ENCODE data around the gene PPP1R1B. TPM values are rescaled to one million over a fixed set of nuclear protein-coding genes. Genes with fewer than 3 reads are reported as not detected.

PPP1R1B gene
- total and polyA plus RNA-seq, 9 of the 15 experiments (the other 6 are each of a cell fraction or from before 2014, with no cell fraction given) = 0.07 to 0.18 (median 0.10) TPM; not detected in 4

GRCh38 chr17:39581759-39582085 is 45.0 kb upstream of the PPP1R1B start:
- in situ Hi-C loops (cut with MboI) = no loop called here
- Histone ChIP-seq H3K9me3 (replicated peaks; ENCODE audit: control insufficient read depth, insufficient read depth, low read depth, low read length) (no peaks in the 10 kb centered on the region), H2AFZ (ENCODE audit: low read depth, low read length) (no peak overlapping the region), H3K36me3 (ENCODE audit: control insufficient read depth, insufficient read depth, low read length) (no peaks in the 10 kb centered on the region), H3K4me1 (replicated peaks in 1 of 2; ENCODE audit: control insufficient read depth in 2 of 2, insufficient read depth in 2 of 2, low read length in 2 of 2) (no peaks in the 10 kb centered on the region), H3K27ac (ENCODE audit: extremely low read depth, low read depth, low read length) (no peak overlapping the region), H3K79me2 (ENCODE audit: control insufficient read depth, insufficient read depth, low read length) (no peaks in the 10 kb centered on the region), H3K27me3 (ENCODE audit: control insufficient read depth in 2 of 2, insufficient read depth in 2 of 2, low read length in 2 of 2) (peaks cover 22 to 42% of the 10 kb centered on the region in 2 experiments), H4K20me1 (replicated peaks; ENCODE audit: control insufficient read depth, insufficient read depth, low read length) (0 out of 2 replicates have a peak, but pooled peaks cover 7% of the 10 kb centered on the region), H3K9me1 (ENCODE audit: control insufficient read depth, insufficient read depth, low read length) (no peaks in the 10 kb centered on the region), H3K4me2 (ENCODE audit: insufficient read depth, low read length) (no peak overlapping the region), H3K9ac (ENCODE audit: insufficient read depth in 1 of 2, low read depth in 2 of 2, low read length in 2 of 2) (no peak overlapping the region), H3K4me3 (no peak overlapping the region)
- no TSS peak for BruUV-seq (replicated peaks)
- WGBS (ENCODE audit: insufficient coverage, low coverage, missing lambda C conversion rate) = 0% methylated on average over 4 of the region's 4 CpGs
- FAIRE-seq (no peak), ATAC-seq (no peak), DNase-seq (ENCODE audit: extremely low read depth in 1 of 4, low spot score in 3 of 4) (no peak)
- CTCF ChIA-PET (ENCODE audit: low intra/inter-chr PET ratio) = no interaction called here
- intact Hi-C loops (cut with micrococcal nuclease) = no loop called here
- TF ChIP-seq KLF13 (tag; IDR thresholded peaks at IDR 0.05; ENCODE audit: borderline replicate concordance, low read depth) = no peak
- no peak for TF ChIP-seq IRF2 (CRISPR knock-in tag; IDR thresholded peaks at IDR 0.05)
- TF ChIP-seq, protein P1, sequence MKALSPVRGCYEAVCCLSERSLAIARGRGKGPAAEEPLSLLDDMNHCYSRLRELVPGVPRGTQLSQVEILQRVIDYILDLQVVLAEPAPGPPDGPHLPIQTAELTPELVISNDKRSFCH (CRISPR knock-in tag; IDR thresholded peaks at IDR 0.05) = no peak
- TF ChIP-seq, protein P1 (tag; IDR thresholded peaks at IDR 0.05) = no peak
- TF ChIP-seq ZNF586 (CRISPR knock-in tag; conservative IDR thresholded peaks at IDR 0.05) = no peak
- TF ChIP-seq ZBED1 (IDR thresholded peaks at IDR 0.05) = no peak
- TF ChIP-seq MAZ (CRISPR knock-in tag; conservative IDR thresholded peaks at IDR 0.05 in 1 of 2, IDR thresholded peaks at IDR 0.05 in 1 of 2) = no peak
- no peak for TF ChIP-seq GTF2E2 (tag; IDR thresholded peaks at IDR 0.05)
- no peak for TF ChIP-seq ZC3H8 (IDR thresholded peaks at IDR 0.05)
- TF ChIP-seq XRCC5 (IDR thresholded peaks at IDR 0.05; ENCODE audit: low read depth, low read length) = no peak
- no peak for TF ChIP-seq CBX8 (IDR thresholded peaks at IDR 0.05; ENCODE audit: borderline replicate concordance, extremely low read depth, low read depth, low read length, poor library complexity, severe bottlenecking)
- TF ChIP-seq DACH1 (IDR thresholded peaks at IDR 0.05; ENCODE audit: partially characterized antibody) = no peak
- TF ChIP-seq MECOM (CRISPR knock-in tag; IDR thresholded peaks at IDR 0.05) = no peak
- POLR2A ChIA-PET = no interaction called here
